Stimulated activated CD4-positive, alpha-beta T cell treated with anti-CD3 and anti-CD28 coated beads, Interleukin-4, amount 100 ng/mL, for 1 hour (primary cell): ENCODE data around the gene RTEL1.
A peak's percentile ranks its signal among the peaks of the same experiment; 100 is the strongest.
"Not testable (repeated sequence)": the region's sequence is repeated elsewhere in the genome, so short reads cannot be mapped to it uniquely, and the experiment has no call there.

Source experiments
- DNase-seq: peaks from one replicate; pipeline ENCODE4 v3.0.0-alpha.2; 2020

Gene RTEL1

DNA sequence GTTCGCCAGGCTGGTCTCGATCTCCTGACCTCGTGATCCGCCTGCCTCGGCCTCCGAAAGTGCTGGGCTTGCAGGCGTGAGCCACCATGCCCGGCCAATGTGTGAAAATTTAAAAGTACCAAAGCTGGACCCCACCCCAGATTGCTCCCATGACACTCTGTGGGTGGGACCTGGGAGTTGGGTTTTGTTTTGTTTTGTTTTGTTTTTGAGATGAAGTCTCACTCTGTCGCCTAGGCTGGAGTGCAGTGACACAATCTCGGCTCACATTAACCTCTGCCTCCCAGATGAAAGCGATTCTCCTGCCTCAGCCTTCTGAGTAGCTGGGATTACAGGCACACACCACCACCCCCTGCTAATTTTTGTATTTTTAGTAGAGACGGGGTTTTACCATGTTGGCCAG lies 13.6 kb downstream of the RTEL1 start:
- DNase-seq, result not testable (repeated sequence)

DNA sequence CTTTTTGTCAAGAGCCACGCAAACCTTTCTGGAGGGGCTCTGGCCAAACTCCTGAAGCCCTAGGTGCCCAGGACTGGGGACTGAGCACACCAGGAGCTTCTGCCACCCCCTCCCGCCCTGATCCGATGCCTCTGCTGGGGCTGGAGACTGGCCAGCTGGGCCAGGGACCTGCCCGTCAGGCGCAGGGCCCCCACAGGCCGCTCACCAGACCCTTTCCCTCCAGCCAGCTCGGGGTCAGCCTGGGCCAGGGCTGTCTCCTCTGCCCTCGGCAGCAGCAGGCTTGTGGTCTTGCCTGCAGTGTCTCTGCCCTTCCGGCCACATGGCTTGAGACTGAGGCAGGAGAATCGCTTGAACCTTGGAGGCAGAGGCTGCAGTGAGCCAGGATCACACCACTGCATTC lies 14.6 kb downstream of the RTEL1 start:
- no peak for DNase-seq

DNA sequence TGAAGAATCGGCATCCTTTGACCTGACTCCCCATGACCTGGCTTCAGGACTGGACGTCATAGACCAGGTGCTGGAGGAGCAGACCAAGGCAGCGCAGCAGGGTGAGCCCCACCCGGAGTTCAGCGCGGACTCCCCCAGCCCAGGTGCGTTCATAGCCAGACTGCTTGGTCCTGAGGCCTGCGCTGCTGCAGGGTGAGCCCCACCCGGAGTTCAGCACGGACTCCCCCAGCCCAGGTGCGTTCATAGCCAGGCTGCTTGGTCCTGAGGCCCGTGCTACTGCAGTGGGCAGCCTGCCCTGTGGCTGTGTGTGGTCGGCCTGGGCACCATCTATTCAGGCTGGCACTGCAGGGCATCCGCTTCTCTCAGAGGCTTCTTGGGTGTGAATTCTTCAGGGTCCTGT lies 15.8 kb downstream of the RTEL1 start:
- no peak for DNase-seq

DNA sequence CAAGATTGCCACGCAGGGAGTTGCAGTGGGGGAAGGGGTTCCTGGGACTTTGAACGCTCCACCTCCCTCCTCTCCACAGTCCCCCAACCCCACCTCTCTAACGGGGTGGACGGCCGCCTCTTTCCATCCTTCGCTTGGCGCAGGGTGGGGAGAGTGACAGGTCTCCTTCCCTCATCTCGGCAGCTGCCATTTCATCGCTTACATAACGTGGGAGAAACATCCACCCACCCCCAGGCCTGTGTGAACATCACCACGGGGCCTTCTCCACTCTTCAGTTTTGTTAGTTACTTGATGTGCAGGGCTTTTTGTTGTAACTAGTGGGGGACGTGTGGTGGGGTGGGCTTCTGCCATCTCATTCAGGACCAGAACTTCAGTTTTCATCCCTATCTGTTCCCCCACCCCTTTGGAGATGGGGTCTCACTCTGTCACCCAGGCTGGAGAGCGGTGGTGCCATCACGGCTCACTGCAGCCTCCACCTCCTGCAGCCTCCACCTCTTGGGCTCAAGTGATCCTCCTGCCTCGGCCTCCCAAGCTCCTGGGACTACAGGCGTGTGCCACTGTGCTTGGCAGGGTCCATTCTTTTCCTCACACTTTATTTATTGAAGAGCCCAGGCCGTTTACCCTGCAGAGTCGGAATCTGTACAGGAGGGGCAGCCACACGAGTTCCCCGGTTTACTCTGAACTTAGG lies 17.7 kb downstream of the RTEL1 start:
- DNase-seq, result no peak

DNA sequence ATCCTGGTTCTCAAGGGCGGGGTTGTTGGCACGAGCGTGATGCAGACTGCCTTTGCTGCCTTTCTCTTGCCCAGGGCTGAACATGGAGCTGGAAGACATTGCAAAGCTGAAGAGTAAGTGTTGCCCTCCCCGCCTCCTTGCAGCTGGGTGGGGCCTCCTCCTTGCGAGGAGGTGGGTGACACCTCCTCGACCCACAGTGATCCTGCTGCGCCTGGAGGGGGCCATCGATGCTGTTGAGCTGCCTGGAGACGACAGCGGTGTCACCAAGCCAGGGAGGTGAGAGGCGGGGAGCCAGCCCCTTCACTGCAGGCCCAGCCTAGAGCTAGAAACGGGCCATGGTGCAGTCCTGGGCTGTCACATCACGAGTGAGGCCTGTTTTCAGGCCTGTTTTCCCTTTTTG lies 20.0 kb downstream of the RTEL1 start:
- no peak for DNase-seq

DNA sequence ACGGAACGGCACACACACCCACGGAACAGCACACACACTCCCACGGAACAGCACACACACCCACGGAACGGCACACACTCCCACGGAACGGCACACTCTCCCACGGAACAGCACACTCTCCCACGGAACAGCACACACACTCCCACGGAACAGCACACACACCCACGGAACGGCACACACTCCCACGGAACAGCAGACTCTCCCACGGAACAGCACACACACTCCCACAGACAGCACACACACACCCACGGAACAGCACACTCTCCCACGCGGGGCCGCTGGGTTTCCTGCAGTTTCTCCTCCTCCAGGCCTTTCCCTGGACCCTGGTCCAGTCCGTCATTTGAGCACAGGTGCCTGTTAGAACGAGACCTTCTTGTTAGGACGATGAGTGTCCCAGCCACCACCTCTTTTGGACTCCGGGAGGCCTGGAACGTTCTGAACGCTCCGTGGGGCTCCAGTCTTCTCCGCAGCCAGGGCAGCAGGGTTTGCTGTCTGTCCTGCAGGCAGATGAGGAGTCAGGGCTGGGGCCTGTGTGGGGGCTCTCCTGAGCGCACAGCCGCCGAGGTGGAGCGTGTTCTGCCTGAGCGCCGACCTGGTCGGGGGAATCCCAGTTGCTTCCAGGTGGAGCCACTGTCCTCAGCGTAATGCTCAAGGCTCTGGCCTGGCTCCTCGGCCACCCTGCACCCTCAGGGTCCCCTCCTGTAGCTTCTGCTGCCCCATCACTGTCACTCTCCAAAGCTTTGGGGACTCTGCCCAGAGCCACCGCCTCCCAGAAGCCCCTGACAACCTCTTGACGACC lies 20.8 kb downstream of the RTEL1 start:
- no peak for DNase-seq

DNA sequence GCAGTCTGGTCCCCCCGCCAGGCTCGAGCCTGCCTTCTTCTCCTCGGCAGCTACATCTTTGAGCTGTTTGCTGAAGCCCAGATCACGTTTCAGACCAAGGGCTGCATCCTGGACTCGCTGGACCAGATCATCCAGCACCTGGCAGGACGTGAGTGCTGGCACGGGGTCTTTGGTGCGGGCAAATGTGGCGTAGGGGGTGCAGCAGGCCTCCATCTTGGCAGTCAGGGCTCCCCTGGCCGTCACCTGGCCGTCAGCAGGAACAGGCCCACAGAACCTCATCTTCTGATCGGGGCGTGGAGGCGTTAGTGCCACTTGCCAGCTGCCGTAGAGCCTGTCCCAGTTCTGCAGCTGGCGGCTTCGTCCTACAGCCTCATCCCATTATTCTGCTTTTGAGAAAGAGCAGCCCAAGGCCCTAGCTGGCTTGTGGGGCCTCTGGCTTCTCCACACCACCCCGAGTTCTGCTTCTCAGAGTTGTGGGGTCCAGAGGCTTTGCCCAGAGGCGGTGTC lies 21.7 kb downstream of the RTEL1 start:
- DNase-seq, result no peak

DNA sequence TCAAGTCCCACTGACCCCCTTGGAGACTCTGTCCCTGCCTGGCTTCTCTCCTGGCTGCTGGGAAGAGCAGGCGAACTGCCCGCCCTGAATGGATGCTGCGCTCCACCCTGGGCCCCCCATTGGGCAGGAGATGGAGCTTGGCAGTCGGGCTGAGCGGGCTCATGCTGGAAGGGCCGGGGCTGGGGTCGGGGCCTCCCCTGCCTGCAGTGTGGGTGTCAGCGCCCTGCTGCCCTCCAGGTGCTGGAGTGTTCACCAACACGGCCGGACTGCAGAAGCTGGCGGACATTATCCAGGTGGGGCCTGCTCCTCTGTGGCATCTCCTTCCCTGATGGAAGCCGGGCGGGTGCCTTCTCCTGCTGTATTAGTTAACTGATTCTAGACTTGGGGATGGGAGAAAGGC lies 22.3 kb downstream of the RTEL1 start:
- DNase-seq, result no peak

DNA sequence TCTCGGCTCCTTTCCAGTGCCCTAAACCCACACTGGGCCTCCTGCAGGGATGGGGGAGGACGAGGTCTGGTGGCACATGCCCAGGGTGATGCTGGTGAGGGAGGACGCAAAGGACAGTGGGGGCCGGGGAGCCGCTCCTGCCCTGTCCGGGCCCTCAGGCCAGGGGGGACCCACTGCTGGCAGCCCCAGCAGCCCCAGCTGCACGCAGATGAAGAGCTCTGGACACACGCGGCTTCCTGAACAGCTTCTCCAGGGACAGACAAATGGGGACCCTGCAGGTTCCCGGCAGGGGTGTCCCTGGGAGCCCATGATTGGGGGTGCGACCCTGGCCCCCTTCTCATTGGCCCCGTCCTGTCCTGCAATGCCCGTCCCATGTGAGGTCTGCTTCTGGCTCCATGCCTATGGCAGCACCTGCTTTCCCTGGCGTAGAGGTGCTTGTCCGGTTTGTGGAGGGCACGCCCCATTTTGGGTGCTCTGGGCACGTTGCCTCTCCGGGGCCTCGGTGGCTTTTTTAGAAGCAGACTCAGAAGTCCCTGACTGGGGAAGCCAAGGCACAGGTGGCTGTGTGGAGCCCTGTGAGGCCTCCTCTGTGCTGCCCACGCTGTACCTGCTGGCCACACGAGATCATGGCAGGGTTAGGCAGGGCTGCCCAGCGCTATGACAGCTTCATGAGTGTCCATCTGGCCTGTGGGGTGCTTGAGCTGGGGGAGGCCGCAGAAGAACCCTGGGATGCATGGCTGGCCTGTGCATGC lies 22.9 kb downstream of the RTEL1 start:
- no peak for DNase-seq

DNA sequence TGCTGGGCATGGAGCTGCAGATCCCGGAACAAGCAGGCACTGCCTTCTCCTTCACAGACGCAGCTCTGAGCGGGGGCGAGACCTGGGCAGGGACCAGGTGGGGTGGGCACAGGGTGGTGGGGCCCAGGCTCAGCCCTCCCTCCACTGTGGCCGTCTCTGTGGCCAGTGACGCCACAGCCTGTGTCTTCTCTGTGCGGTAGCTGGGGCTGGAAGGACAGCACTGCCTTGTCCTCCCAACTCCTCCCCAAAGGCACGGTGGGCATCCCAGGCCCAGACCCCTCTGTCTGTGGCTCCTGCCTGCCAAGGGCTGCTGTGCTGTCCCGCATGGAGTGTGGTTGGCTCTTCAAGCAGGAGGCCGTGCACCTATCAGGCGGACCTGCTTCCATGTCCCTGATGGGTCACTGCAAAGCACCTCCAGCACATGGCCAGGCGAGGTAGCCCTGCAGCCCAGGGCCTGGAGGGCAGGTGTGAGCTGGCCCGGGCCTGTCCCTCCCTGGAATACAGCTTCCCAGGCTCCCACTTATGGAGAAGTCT lies 23.6 kb downstream of the RTEL1 start:
- DNase-seq, result no peak

DNA sequence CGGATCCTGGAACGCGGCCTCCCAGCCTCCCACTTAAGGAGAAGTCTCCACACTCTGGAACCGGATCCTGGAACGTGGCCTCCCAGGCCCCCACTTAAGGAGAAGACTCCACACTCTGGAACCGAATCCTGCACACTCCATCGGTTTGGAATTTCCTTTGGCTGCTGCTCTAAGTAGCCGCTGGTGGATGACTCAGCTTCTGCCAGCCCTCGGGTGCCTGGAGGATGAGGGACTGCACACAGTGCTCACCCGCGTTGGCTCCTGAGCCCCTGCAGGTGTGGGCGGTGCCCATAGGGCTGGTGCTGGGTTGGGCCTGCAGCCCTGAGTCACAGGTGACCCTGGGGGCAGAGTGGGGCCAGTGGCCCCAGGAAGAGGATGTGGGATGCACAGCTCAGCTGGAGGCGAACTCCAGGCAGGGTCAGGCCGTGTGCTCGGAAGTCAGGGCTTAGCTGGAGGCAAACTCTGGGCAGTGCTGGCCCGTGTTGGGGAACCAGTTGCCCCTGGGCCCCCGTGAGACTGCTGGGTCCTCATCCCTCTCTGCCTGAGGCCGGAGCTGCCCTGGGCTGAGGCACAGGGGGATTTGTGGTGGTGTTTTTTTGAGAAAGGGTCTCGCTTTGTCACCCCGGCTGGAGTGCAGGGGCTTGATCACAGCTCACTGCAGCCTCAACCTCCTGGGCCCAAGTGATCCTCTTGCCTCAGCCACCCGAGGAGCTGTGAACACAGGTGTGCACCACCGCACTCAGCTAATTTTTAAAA lies 24.4 kb downstream of the RTEL1 start:
- DNase-seq, result no peak

DNA sequence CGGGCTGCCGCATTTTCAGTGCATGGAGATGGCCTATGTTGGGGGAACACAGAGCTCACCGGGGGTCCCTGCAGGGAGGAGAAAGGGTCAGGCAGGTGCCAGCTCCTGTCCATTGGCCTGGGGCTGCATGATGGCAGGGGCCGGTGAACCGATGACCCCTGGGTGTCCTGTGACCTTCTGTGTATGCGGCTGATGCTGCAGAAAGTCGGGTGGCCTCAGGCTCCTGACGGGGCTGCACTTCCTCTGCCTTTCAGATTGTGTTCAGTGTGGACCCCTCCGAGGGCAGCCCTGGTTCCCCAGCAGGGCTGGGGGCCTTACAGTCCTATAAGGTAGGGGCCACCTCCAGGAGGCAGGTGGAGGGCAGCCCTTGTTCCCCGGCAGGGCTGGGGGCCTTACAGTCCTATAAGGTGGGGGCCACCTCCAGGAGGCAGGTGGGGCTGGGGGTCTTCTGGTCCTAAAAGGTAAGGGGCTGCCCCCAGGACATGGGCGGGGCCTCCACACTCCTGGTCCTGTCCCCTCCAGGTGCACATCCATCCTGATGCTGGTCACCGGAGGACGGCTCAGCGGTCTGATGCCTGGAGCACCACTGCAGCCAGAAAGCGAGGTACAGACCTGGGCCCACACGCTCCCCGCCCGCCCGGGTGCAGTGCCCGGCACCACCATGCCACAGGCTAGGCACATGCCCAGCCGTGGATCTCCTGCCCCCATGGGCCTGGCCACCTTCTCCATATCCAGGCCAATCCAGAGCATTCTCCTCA lies 27.3 kb downstream of the RTEL1 start:
- no peak for DNase-seq

DNA sequence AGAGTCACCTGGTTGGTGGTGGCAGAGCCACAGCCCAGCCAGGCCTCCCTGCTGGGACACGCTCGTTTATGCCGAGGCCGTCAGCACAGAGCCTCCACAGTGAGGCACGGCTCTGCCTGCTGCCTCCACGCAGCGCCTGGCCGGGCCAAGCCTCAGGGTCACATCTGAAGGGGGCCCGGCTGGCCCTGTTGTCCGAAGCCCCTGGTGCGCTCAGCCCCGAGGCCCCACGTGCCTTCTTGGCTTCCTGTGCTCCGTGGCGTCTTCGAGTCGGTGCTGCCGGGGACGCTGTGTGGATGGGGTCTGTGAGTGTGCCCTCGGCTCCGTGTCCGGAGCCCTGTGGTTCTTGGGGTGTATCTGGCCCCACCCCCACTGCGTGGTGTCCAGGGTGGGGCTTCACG lies 28.0 kb downstream of the RTEL1 start:
- no peak for DNase-seq

DNA sequence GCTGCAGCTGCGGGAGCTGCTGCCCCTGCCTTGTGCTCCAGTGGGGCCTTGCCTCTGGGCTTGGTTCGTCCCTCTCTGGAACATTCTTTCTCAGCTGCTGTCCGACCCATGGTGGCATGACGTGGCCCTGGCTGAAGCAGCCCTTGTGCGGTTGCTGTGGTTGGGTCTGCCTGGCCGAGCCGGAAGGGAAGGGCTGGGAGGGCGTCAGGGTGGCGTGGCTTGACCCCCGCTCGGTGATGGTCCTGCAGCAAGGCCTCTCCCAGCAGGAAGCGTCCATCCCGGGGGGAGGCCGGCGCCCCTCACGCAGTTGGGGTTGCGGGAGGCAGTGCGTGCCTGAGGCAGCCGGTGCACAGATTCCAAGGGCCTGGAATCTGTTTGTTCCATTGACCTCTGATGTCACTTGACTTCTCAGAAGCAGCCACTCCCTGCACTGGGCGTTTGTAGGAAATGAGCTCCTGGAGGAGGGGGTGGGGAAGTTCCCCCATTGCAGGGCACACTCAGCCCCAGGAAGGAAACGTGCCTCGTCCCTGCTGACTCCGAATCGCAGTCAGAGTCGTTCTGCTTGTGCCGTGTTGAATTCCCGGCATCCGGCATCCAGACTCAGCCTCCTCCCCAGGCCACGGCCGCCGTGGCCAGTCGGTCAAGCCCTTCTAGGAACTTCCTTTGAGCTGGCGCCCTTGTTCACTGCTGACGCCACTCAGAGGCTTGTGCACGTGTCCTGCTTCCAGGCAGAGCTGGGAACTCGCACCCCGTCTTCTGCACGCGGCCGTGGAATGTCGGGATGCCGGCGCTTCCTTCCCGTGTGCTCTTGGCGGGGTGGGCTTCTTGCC lies 28.6 kb downstream of the RTEL1 start:
- DNase-seq, result peak; percentile 68

DNA sequence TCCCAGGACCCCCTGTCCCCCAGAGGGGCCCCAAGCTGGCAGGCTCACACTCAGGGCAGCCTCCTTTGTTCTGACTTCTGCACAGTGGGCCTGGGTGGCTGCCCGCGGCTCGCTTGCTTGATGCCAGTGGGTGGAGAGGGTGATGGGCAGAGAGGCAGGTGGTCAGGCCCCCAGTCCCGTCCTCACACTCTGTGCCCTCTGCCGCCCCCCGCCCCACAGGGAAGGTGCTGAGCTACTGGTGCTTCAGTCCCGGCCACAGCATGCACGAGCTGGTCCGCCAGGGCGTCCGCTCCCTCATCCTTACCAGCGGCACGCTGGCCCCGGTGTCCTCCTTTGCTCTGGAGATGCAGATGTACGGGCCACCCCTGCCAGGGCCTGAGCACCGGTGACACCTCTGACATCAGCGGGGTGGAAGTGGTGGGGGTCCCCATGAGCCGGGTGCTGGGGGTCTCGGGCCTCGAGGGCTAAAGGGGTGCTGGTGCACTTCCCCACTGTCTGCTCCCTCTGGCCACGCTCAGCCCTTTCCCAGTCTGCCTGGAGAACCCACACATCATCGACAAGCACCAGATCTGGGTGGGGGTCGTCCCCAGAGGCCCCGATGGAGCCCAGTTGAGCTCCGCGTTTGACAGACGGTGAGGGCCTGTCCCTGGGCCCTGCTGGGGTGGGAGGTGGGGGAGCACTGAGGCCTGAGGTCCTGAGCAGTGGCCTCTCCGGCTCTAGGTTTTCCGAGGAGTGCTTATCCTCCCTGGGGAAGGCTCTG lies 29.5 kb downstream of the RTEL1 start:
- DNase-seq, result no peak

DNA sequence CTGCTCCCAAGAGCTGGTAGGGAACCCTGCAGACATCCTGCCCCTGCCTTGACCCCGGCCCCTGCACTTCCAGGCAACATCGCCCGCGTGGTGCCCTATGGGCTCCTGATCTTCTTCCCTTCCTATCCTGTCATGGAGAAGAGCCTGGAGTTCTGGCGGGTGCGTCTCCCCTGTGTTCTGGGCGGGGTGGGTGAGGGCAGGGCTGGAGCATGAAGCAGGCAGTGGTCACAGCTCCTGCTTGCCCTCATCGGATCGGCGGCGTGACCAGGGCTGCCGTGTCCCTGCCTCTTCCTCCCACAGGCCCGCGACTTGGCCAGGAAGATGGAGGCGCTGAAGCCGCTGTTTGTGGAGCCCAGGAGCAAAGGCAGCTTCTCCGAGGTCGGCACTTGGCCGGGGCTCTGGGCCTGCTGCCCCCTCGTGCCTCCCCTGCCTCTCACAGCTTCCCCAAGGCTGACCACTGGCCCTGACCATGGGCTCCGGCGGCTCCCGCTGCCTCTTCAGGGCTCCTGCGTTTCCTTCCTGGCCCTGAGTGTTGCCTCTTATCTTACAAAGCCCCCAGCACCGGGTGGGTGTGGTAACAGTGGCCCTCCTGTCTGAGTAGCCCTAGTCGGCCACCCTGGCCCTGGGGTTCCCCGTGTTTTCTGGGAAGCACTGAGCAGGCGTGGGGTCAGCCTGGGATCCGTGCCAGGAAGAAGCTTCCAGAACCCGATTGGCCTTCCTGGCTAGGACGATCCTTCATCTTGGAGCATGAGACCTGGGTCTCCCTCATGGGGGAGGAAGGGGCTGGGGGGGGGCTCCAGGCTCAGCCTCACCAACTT lies 30.3 kb downstream of the RTEL1 start:
- DNase-seq, result no peak

DNA sequence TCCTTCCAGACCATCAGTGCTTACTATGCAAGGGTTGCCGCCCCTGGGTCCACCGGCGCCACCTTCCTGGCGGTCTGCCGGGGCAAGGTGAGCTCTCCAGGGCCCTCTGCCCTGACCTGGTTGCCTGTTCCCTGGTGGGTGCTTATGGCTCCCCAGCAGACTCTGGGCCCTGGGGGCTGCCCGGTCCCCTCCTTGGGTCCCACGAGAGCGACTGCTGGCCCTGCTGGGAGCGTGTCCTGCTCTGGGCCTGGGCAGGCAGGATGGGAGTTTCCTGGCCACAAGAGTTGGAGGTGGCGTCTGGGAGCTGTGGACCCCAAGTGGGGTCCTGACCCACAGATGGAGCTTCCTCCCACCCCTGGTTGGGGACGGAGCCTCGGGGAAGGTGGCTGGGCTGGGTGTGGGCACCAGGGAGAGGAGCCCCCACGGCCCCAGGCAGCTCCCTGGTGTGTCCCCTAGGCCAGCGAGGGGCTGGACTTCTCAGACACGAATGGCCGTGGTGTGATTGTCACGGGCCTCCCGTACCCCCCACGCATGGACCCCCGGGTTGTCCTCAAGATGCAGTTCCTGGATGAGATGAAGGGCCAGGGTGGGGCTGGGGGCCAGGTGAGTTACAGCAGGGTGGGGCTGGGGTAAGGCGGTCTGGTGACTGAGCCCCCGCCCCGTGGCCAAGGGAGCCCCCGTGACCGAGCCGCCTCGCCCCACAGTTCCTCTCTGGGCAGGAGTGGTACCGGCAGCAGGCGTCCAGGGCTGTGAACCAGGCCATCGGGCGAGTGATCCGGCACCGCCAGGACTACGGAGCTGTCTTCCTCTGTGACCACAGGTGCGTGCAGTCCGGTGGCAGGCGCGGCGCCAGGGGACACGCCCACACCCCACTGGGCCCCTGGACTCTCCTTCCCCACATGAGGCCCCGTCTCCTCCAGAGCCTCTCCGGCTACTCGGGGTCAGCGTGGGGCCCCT lies 31.2 kb downstream of the RTEL1 start:
- DNase-seq, result no peak
